Peyer's patch (tissue), 4 donors: ENCODE measurements around the gene NRARP. TPM values are rescaled to one million over a fixed set of nuclear protein-coding genes. Genes with fewer than 3 reads are reported as not detected.
A peak's percentile ranks its signal among the peaks of the same experiment; 100 is the strongest.

Experiments used
- DNase-seq, 3 donors: peaks; one replicate each; pipeline ENCODE4 v3.0.0-alpha.2; 2017 to 2019
- H3K27ac ChIP-seq, 4 donors: fragments of 200-600 bp; sonication (generic); one replicate each; pipeline ENCODE4 v1.5.1; 2016 to 2019
- H3K27me3 ChIP-seq, 2 donors: fragments of 200-600 bp; sonication (generic); one replicate each; pipeline ENCODE4 v1.5.1; 2019
- H3K36me3 ChIP-seq, 3 donors: fragments of 200-600 bp; sonication (generic); one replicate each; pipeline ENCODE4 v1.5.1; 2016 to 2019
- H3K4me1 ChIP-seq, 4 donors: fragments of 200-600 bp; sonication (generic); one replicate each; pipeline ENCODE4 v1.5.1; 2016 to 2019
- H3K4me3 ChIP-seq, 4 donors: fragments of 200-600 bp; sonication (generic); 1 replicate in 3 of 4; 2 replicates in 1 of 4; pipeline ENCODE4 v1.5.1; 2016 to 2019; ENCODE audit warnings: mild to moderate bottlenecking in 1 of 4
- H3K9me3 ChIP-seq, 4 donors: fragments of 200-600 bp; sonication (generic); one replicate each; pipeline ENCODE4 v1.5.1; 2016 to 2019; ENCODE audit warnings: mild to moderate bottlenecking in 1 of 4
- POLR2A ChIP-seq, 2 donors: fragments of 450-650 bp; IDR thresholded peaks; one replicate each; pipeline ENCODE4 v1.5.1; 2017; ENCODE audit warnings: antibody characterized with exemption in 2 of 2, mild to moderate bottlenecking in 2 of 2, moderate library complexity in 2 of 2
- total RNA-seq, 4 donors: library from RNA; depleted of rRNA; stranded (reverse); fragments of >200 nt; gene quantifications; one replicate each; pipeline ENCODE4 v1.1.0, GENCODE V29; 2016
- TF ChIP-seq, protein P1 (sequence below), 6 experiments: fragments of 450-650 bp in 4 of 6; fragments of 200-600 bp in 2 of 6; sonication (generic) in 1 of 6; IDR thresholded peaks; one replicate each; pipeline ENCODE4 v1.5.1; 2017 to 2019; ENCODE audit warnings: antibody characterized with exemption in 6 of 6, mild to moderate bottlenecking in 3 of 6, moderate library complexity in 1 of 6

NRARP gene
- total RNA-seq, 4 donors from 2014 or later = 35.3 to 56.1 (median 43.8) TPM

DNA sequence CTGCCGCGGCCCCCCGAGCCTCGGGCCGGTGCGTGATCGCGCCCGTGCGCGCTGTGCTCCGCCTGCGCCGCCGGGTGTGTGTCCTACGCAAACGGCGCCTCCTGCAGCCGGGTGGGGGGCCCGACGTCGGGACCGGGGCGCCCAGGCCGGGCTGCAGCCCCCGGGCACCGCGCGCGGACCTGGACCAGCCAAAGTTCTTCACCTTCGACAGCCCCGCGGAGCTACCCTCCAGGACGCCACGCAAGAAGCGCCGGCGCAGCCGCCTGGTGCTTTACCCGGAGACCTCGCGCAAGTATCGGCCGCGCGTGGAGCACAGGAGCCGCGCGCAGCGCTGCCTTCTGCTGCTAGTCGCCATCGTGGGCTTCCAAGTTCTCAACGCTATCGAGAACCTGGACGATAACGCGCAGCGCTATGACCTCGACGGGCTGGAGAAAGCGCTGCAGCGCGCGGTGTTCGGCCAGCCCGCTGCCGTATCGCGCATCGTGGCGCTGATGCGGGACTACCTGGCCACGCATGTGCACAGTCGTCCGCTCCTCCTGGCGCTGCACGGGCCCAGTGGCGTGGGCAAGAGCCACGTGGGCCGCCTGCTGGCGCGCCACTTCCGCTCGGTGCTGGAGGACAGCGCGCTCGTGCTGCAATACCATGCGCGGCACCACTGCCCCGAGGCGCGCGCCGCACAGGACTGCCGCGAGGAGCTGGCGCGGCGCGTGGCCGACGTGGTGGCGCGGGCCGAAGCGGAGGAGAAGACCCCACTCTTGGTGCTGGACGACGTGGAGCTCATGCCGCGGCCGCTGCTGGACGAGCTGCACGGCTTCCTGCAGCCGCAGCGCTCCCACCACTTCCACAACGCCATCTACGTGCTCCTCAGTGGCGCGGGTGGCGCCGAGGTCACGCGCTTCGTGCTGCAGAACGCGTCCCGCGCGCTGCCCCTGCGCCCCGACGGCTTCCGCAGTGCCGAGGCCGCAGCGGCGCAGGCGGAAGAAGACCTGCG is 23.1 kb downstream of the NRARP start:
- peaks cover 0 to 18% (median 3%) of the 10 kb centered on the region in 3 donors for H3K36me3 ChIP-seq
- no peak for TF ChIP-seq POLR2A (IDR thresholded peaks at IDR 0.05)
- TF ChIP-seq, protein P1, sequence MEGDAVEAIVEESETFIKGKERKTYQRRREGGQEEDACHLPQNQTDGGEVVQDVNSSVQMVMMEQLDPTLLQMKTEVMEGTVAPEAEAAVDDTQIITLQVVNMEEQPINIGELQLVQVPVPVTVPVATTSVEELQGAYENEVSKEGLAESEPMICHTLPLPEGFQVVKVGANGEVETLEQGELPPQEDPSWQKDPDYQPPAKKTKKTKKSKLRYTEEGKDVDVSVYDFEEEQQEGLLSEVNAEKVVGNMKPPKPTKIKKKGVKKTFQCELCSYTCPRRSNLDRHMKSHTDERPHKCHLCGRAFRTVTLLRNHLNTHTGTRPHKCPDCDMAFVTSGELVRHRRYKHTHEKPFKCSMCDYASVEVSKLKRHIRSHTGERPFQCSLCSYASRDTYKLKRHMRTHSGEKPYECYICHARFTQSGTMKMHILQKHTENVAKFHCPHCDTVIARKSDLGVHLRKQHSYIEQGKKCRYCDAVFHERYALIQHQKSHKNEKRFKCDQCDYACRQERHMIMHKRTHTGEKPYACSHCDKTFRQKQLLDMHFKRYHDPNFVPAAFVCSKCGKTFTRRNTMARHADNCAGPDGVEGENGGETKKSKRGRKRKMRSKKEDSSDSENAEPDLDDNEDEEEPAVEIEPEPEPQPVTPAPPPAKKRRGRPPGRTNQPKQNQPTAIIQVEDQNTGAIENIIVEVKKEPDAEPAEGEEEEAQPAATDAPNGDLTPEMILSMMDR (IDR thresholded peaks at IDR 0.05) = no peak
- peak overlapping the region; percentile 83 to 92 (median 86) for H3K27ac ChIP-seq
- DNase-seq = no peak
- H3K9me3 ChIP-seq = no peaks in the 10 kb centered on the region
- no peaks in the 10 kb centered on the region for H3K27me3 ChIP-seq
- peaks cover 11 to 46% (median 21%) of the 10 kb centered on the region in 4 donors for H3K4me1 ChIP-seq
- peak overlapping the region; percentile 56 to 75 (median 66) for H3K4me3 ChIP-seq

DNA sequence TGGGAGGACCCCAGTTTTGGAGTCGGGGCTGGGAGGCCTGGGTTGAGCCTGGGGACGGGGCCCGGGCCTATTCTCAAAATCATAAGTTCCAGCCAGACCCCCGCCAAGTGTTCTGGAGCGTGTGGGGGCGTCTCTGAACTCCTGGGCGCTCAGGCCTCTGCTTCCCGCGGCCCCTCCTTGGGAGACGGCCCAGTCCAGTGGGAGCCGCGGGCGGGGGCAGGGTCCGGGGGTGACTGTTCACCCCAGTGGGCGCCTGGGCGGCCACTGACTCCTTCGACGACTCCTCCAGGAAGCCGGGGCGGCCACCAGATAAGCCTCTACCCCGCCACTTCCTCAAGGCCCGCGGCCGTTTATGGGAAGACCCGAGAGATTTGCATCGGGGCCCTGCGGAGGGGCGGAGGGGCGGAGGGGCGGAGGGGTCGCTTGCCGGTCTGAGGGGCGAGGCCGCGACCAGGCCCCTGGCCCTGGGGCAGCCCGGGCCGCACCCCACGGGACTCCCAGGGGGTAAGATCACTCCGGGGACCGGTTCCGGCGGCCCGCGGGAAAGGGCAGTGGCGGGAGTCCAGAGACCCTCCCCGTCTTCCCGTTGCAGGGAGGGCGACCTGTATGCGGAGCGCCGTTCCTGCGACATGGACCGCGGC is 23.9 kb downstream of the NRARP start:
- peaks cover 11 to 46% (median 21%) of the 10 kb centered on the region in 4 donors for H3K4me1 ChIP-seq
- H3K27me3 ChIP-seq = no peaks in the 10 kb centered on the region
- H3K9me3 ChIP-seq = no peaks in the 10 kb centered on the region
- no peak for TF ChIP-seq POLR2A (IDR thresholded peaks at IDR 0.05)
- TF ChIP-seq, protein P1 (IDR thresholded peaks at IDR 0.05) = no peak
- peak; percentile 66 to 70 (median 67) for DNase-seq
- H3K36me3 ChIP-seq = peaks cover 0 to 17% (median 3%) of the 10 kb centered on the region in 3 donors
- peak overlapping the region; percentile 83 to 92 (median 86) for H3K27ac ChIP-seq
- peak overlapping the region; percentile 56 to 75 (median 66) for H3K4me3 ChIP-seq

GRCh38 chr9:137277329-137278041 is 24.6 kb downstream of the NRARP start, which contains the start of gene TOR4A:
TSS of gene TOR4A (plus strand) at chr9:137277726. CDS start at chr9:137278690, 964 bp downstream.
- Histone ChIP-seq H3K36me3 (peaks cover 0 to 24% (median 3%) of the 10 kb centered on the region in 3 donors), H3K4me1 (peaks cover 11 to 46% (median 21%) of the 10 kb centered on the region in 4 donors), H3K27me3 (no peaks in the 10 kb centered on the region), H3K9me3 (no peaks in the 10 kb centered on the region), H3K4me3 (peak within 1 kb of the TSS; percentile 56 to 75 (median 66)), H3K27ac (peak within 1 kb of the TSS; percentile 83 to 92 (median 86))
- peak; percentile 79 to 92 for TF ChIP-seq POLR2A (IDR thresholded peaks at IDR 0.05)
- TF ChIP-seq, protein P1 (IDR thresholded peaks at IDR 0.05) = peak in 5 of 6 experiments; percentile 7 to 50 (median 38)
- peak; percentile 90 to 95 (median 92) for DNase-seq

DNA sequence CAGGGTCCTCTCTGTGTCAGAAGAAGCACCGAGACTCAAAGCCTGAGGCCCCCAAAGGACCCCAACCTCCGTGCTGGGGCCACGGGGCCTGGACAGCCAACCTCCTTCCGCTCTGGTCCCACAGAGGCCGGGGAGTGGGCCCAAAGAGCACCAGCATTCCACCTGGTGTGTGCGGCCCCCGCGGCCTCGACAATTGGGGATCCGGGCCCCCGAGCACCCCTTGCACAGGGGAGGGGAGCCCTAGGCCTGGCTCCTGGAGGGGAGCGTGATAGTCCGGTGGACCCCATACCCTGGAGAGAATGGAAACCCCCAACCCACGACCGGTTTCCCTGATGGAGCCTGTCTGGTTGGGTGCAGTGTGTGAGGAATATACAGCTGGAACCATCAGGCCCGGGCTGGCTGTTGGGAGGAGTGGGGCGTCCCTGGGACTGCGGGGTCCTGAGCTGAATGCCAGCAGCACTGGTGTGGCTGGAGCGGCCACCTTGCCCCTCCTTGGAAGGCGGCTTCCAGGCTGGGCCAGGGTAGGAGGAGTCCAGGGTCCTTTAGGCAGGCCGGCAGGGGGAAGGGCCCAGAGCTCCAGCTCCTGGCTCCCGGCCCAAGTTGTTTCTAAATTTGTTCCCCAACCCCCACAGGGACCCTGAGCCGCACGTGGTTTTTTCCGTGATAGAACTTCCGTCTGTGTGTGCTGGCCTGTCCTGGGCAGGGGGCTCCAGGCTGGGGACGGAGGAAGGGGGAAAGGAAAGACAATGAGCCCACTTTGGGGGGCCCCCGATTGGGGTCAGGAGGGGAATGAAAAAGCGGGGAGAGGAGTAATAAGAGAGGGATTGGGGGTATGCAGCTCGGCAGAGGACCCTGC is 25.4 kb downstream of the NRARP start:
- Histone ChIP-seq H3K27ac (peak overlapping the region; percentile 83 to 92 (median 86)), H3K4me3 (peak overlapping the region; percentile 56 to 75 (median 66)), H3K9me3 (no peaks in the 10 kb centered on the region), H3K36me3 (peaks cover 0 to 31% (median 3%) of the 10 kb centered on the region in 3 donors), H3K4me1 (peaks cover 11 to 46% (median 21%) of the 10 kb centered on the region in 4 donors), H3K27me3 (no peaks in the 10 kb centered on the region)
- peak; percentile 59 to 78 (median 69) for DNase-seq
- TF ChIP-seq POLR2A (IDR thresholded peaks at IDR 0.05) = no peak
- TF ChIP-seq, protein P1 (IDR thresholded peaks at IDR 0.05) = no peak
